H9 (cell line): ENCODE measurements around the gene TRIM44. TPM values are rescaled to one million over a fixed set of nuclear protein-coding genes. Genes with fewer than 3 reads are reported as not detected.

Experiments
- DNase-seq: peaks from one replicate; pipeline ENCODE4 v3.0.0-alpha.2; 2017
- H2AFZ ChIP-seq: one replicate; pipeline ENCODE4 v1.6.1; 2013; ENCODE audit warnings: mild to moderate bottlenecking, low read length, control low read depth, moderate library complexity
- H2AK5ac ChIP-seq: 2 replicates; pipeline ENCODE4 v1.6.1; 2013; ENCODE audit warnings: low read length, control low read depth, mixed read lengths; ENCODE audit not compliant: insufficient read length
- H2BK120ac ChIP-seq: one replicate; pipeline ENCODE4 v1.6.1; 2013; ENCODE audit warnings: low read depth, mild to moderate bottlenecking, low read length, control low read depth, inconsistent platforms; ENCODE audit not compliant: poor library complexity, severe bottlenecking
- H2BK12ac ChIP-seq: 2 replicates; pipeline ENCODE4 v1.6.1; 2013; ENCODE audit warnings: low read length, control low read depth, mixed read lengths, low read depth; ENCODE audit not compliant: insufficient read length
- H2BK15ac ChIP-seq: 2 replicates; pipeline ENCODE4 v1.6.1; 2013; ENCODE audit warnings: low read depth, low read length, control low read depth
- H2BK20ac ChIP-seq: one replicate; pipeline ENCODE4 v1.6.1; 2013; ENCODE audit warnings: low read depth, mild to moderate bottlenecking, low read length, control low read depth, inconsistent platforms; ENCODE audit not compliant: poor library complexity, severe bottlenecking
- H2BK5ac ChIP-seq: 2 replicates; pipeline ENCODE4 v1.6.1; 2013; ENCODE audit warnings: low read length, control low read depth, mixed read lengths; ENCODE audit not compliant: insufficient read length
- H3K14ac ChIP-seq: 2 replicates; pipeline ENCODE4 v1.6.1; 2013; ENCODE audit warnings: low read length, control low read depth; ENCODE audit not compliant: insufficient read depth
- H3K18ac ChIP-seq: 2 replicates; pipeline ENCODE4 v1.6.1; 2013; ENCODE audit warnings: low read depth, mild to moderate bottlenecking, mixed read lengths, low read length, control low read depth; ENCODE audit not compliant: insufficient read length
- H3K23ac ChIP-seq: 2 replicates; pipeline ENCODE4 v1.6.1; 2013; ENCODE audit warnings: low read length, control low read depth, mixed read lengths, low read depth; ENCODE audit not compliant: insufficient read length
- H3K23me2 ChIP-seq: 2 replicates; pipeline ENCODE4 v1.6.1; 2013; ENCODE audit warnings: low read depth, mild to moderate bottlenecking, mixed read lengths, low read length, control low read depth; ENCODE audit not compliant: insufficient read length, poor library complexity, severe bottlenecking
- H3K27ac ChIP-seq: 2 replicates; pipeline ENCODE4 v1.5.1; 2013; ENCODE audit warnings: low read length, control low read depth, mixed read lengths, low read depth; ENCODE audit not compliant: insufficient read length
- H3K27me3 ChIP-seq: 2 replicates; pipeline ENCODE4 v1.6.1; 2013; ENCODE audit warnings: low read length, control low read depth, inconsistent platforms; ENCODE audit not compliant: insufficient read depth
- H3K4ac ChIP-seq: 2 replicates; pipeline ENCODE4 v1.6.1; 2013; ENCODE audit warnings: low read depth, mild to moderate bottlenecking, control low read depth, inconsistent platforms, low read length, moderate library complexity
- H3K4me1 ChIP-seq: 2 replicates; pipeline ENCODE4 v1.6.1; 2013; ENCODE audit warnings: low read length, control low read depth, inconsistent platforms; ENCODE audit not compliant: insufficient read depth
- H3K4me2 ChIP-seq: 2 replicates; pipeline ENCODE4 v1.6.1; 2013; ENCODE audit warnings: low read length, control low read depth, mixed read lengths; ENCODE audit not compliant: insufficient read length, insufficient read depth
- H3K56ac ChIP-seq: 2 replicates; pipeline ENCODE4 v1.6.1; 2013; ENCODE audit warnings: low read depth, mild to moderate bottlenecking, mixed read lengths, low read length, control low read depth; ENCODE audit not compliant: insufficient read length
- H3K79me1 ChIP-seq: 2 replicates; pipeline ENCODE4 v1.6.1; 2013; ENCODE audit warnings: low read depth, mild to moderate bottlenecking, moderate library complexity, low read length, control low read depth, inconsistent platforms; ENCODE audit not compliant: insufficient read depth, poor library complexity, severe bottlenecking
- H3K79me2 ChIP-seq: 2 replicates; pipeline ENCODE4 v1.6.1; 2013; ENCODE audit warnings: low read length, control low read depth, inconsistent platforms; ENCODE audit not compliant: insufficient read depth
- H3K9ac ChIP-seq: 2 replicates; pipeline ENCODE4 v1.6.1; 2013; ENCODE audit warnings: low read length, control low read depth, mixed read lengths; ENCODE audit not compliant: insufficient read length; ENCODE audit errors: extremely low read depth
- H3K9me3 ChIP-seq: one replicate; pipeline ENCODE4 v1.6.1; 2013; ENCODE audit warnings: low read depth, low read length, inconsistent platforms; ENCODE audit not compliant: control insufficient read depth
- H3T11ph ChIP-seq: one replicate; pipeline ENCODE4 v1.6.1; 2013; ENCODE audit warnings: mild to moderate bottlenecking, low read length, control low read depth, inconsistent platforms
- H4K20me1 ChIP-seq: one replicate; pipeline ENCODE4 v1.6.1; 2013; ENCODE audit not compliant: control insufficient read depth, insufficient read length, insufficient read depth
- H4K5ac ChIP-seq: 2 replicates; pipeline ENCODE4 v1.6.1; 2013; ENCODE audit warnings: low read depth, mild to moderate bottlenecking, mixed read lengths, low read length, control low read depth; ENCODE audit not compliant: insufficient read length
- H4K8ac ChIP-seq: replicated peaks from 2 replicates; pipeline ENCODE4 v1.6.1; 2013; ENCODE audit warnings: low read length, control low read depth, mixed read lengths, low read depth; ENCODE audit not compliant: insufficient read length
- H4K91ac ChIP-seq: 2 replicates; pipeline ENCODE4 v1.6.1; 2013; ENCODE audit warnings: low read depth, mild to moderate bottlenecking, moderate library complexity, mixed read lengths, low read length, control low read depth; ENCODE audit not compliant: insufficient read length
- H3K27ac Mint-ChIP-seq, 3 experiments: 2 replicates in 2 of 3; 3 replicates in 1 of 3; pipeline ENCODE4 v1.8.0; 2020 to 2021; ENCODE audit warnings: mixed read lengths in 3 of 3, mild to moderate bottlenecking in 1 of 3, moderate library complexity in 1 of 3
- H3K27me3 Mint-ChIP-seq: 2 replicates; pipeline ENCODE4 v1.8.0; 2021; ENCODE audit warnings: low read depth, mild to moderate bottlenecking, moderate library complexity, mixed read lengths
- H3K36me3 Mint-ChIP-seq, 3 experiments: 2 replicates in 2 of 3; 3 replicates in 1 of 3; pipeline ENCODE4 v1.8.0; 2020 to 2021; ENCODE audit warnings: low read depth in 3 of 3, mixed read lengths in 3 of 3; ENCODE audit not compliant: insufficient read depth in 1 of 3
- H3K4me1 Mint-ChIP-seq, 2 experiments: 2 replicates each; pipeline ENCODE4 v1.8.0; 2020; ENCODE audit warnings: mixed read lengths in 2 of 2
- H3K4me3 Mint-ChIP-seq, 2 experiments: 2 replicates in 1 of 2; 3 replicates in 1 of 2; pipeline ENCODE4 v1.8.0; 2020 to 2021; ENCODE audit warnings: mild to moderate bottlenecking in 2 of 2, mixed read lengths in 2 of 2, moderate library complexity in 1 of 2
- H3K9me3 Mint-ChIP-seq, 2 experiments: 2 replicates in 1 of 2; 3 replicates in 1 of 2; pipeline ENCODE4 v1.8.0; 2020; ENCODE audit warnings: mild to moderate bottlenecking in 2 of 2, mixed read lengths in 2 of 2, moderate library complexity in 1 of 2
- WGBS: extraction: QIAGEN DNeasy Blood & Tissue Kit; methylation state at CpG from one replicate; pipeline ENCODE4 v1.1.7; 2013; ENCODE audit warnings: missing lambda C conversion rate, low lambda C conversion rate, mixed read lengths; ENCODE audit not compliant: insufficient read length; ENCODE audit errors: extremely low coverage; 5-methylcytosine and 5-hydroxymethylcytosine counted together
- total RNA-seq: library from RNA; stranded (reverse); gene quantifications from 2 replicates; pipeline ENCODE4 v1.2.1, GENCODE V29; 2021
- TF ChIP-seq, protein P1 (sequence below): fragments of 200-600 bp; sonication (generic); conservative IDR thresholded peaks from 3 replicates; pipeline ENCODE4 v1.8.0; 2021; ENCODE audit warnings: antibody characterized with exemption, mild to moderate bottlenecking

TRIM44 gene
- total RNA-seq, 1 experiment from 2014 or later: 37.7 TPM

DNA sequence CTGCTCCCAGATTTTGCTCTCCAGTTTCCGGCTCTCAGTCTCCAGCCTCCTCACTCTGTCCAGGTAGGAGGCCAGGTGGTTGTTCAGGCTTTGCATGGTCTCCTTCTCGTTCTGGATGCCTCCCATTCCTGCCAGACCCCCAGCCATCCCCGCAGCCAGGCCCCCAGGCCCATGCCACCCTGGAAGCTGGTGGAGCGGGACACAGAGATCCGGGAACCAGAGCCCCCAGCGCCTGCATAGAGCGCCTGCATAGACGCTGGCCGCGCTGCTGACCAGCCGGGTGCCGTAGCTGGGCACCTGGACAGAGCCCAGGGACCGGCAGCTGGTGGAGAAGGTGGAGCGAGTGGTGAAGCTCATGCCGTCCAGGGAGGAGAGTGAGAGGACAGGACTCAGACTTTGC, 198.6 kb downstream of the TRIM44 start:
- Histone ChIP-seq H3K79me2 (no peaks in the 10 kb centered on the region), H2BK15ac (no peak overlapping the region), H2AK5ac (no peak overlapping the region), H4K5ac (no peak overlapping the region), H3K27me3 (no peaks in the 10 kb centered on the region), H3K4me2 (no peak overlapping the region), H4K8ac (no peak overlapping the region), H3K14ac (no peak overlapping the region), H3K18ac (no peak overlapping the region), H3K23ac (no peak overlapping the region), H3T11ph (no peak overlapping the region), H2BK120ac (no peak overlapping the region), H3K4me1 (no peaks in the 10 kb centered on the region), H2BK12ac (no peak overlapping the region), H2BK5ac (no peak overlapping the region), H2BK20ac (no peak overlapping the region), H3K27ac (no peak overlapping the region), H3K4ac (no peak overlapping the region), H4K91ac (no peak overlapping the region), H3K9ac (no peak overlapping the region), H3K23me2 (no peaks in the 10 kb centered on the region), H3K9me3 (no peaks in the 10 kb centered on the region), H4K20me1 (no peaks in the 10 kb centered on the region), H3K79me1 (no peaks in the 10 kb centered on the region), H3K56ac (no peak overlapping the region), H2AFZ (no peak overlapping the region)
- Mint-ChIP-seq H3K4me3 (no peak overlapping the region), H3K27ac (no peak overlapping the region), H3K27me3 (no peaks in the 10 kb centered on the region), H3K4me1 (no peaks in the 10 kb centered on the region), H3K9me3 (0 out of 5 replicates have a peak, but pooled peaks cover 0 to 3% of the 10 kb centered on the region in 2 experiments), H3K36me3 (no peaks in the 10 kb centered on the region; a peak in 1 of 7 replicates)
- TF ChIP-seq, protein P1, sequence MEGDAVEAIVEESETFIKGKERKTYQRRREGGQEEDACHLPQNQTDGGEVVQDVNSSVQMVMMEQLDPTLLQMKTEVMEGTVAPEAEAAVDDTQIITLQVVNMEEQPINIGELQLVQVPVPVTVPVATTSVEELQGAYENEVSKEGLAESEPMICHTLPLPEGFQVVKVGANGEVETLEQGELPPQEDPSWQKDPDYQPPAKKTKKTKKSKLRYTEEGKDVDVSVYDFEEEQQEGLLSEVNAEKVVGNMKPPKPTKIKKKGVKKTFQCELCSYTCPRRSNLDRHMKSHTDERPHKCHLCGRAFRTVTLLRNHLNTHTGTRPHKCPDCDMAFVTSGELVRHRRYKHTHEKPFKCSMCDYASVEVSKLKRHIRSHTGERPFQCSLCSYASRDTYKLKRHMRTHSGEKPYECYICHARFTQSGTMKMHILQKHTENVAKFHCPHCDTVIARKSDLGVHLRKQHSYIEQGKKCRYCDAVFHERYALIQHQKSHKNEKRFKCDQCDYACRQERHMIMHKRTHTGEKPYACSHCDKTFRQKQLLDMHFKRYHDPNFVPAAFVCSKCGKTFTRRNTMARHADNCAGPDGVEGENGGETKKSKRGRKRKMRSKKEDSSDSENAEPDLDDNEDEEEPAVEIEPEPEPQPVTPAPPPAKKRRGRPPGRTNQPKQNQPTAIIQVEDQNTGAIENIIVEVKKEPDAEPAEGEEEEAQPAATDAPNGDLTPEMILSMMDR: no peak
- WGBS: no CpG with 5 or more reads among the region's 15 CpGs
- DNase-seq: no peak
